ENCODE data around the gene SDHAF4. TPM values are rescaled to one million over a fixed set of nuclear protein-coding genes. Genes with fewer than 3 reads are reported as not detected.

SDHAF4 gene
- total and polyA plus RNA-seq, 2 of the 13 experiments (the other 11 are each of a cell fraction or from before 2014, with no cell fraction given), result 7.5 to 10.8 TPM

GRCh38 chr6:70592391-70593117 is 25.8 kb downstream of the SDHAF4 start (continued):
- TF ChIP-seq, protein P1, sequence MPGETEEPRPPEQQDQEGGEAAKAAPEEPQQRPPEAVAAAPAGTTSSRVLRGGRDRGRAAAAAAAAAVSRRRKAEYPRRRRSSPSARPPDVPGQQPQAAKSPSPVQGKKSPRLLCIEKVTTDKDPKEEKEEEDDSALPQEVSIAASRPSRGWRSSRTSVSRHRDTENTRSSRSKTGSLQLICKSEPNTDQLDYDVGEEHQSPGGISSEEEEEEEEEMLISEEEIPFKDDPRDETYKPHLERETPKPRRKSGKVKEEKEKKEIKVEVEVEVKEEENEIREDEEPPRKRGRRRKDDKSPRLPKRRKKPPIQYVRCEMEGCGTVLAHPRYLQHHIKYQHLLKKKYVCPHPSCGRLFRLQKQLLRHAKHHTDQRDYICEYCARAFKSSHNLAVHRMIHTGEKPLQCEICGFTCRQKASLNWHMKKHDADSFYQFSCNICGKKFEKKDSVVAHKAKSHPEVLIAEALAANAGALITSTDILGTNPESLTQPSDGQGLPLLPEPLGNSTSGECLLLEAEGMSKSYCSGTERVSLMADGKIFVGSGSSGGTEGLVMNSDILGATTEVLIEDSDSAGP (CRISPR knock-in tag; IDR thresholded peaks at IDR 0.05; ENCODE audit: borderline replicate concordance), result peak; percentile 98
- TF ChIP-seq, protein P2, sequence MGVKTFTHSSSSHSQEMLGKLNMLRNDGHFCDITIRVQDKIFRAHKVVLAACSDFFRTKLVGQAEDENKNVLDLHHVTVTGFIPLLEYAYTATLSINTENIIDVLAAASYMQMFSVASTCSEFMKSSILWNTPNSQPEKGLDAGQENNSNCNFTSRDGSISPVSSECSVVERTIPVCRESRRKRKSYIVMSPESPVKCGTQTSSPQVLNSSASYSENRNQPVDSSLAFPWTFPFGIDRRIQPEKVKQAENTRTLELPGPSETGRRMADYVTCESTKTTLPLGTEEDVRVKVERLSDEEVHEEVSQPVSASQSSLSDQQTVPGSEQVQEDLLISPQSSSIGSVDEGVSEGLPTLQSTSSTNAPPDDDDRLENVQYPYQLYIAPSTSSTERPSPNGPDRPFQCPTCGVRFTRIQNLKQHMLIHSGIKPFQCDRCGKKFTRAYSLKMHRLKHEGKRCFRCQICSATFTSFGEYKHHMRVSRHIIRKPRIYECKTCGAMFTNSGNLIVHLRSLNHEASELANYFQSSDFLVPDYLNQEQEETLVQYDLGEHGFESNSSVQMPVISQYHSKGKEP (CRISPR knock-in tag; IDR thresholded peaks at IDR 0.05), result no peak

DNA sequence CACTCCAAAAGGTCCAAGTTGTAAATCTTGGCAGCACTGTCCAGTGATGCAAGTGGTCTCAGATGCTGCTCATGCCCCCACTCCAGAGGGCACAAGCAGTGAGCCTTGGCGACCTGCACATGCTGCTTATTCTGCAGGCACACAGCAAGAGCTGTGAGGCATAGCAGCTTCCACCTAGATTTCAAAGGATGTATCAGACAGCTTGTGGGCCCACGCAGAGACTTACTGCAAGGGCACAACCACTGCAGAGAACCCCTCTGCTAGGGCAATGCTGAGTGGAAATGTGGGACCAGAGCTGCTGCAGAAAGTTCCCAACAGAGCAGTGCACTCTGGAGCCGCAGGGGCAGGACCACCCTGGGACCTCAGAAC is 26.4 kb downstream of the SDHAF4 start:
- in situ Hi-C loops (cut with HindIII; ENCODE audit: extremely low pct_ligation_motif_present, low pct_unique_long_range_greater_than_20kb), result no loop called here
- Histone ChIP-seq H3K79me2 (ENCODE audit: insufficient read depth, low read length) (no peaks in the 10 kb centered on the region), H3K9ac (ENCODE audit: insufficient read depth, low read depth, low read length) (no peak overlapping the region), H3K36me3 (replicated peaks in 1 of 2; ENCODE audit: control insufficient read depth in 1 of 2, insufficient read depth in 2 of 2, low read length in 2 of 2) (no peaks in the 10 kb centered on the region; a peak in 1 of 5 replicates), H4K20me1 (ENCODE audit: insufficient read depth, low read length) (no peaks in the 10 kb centered on the region), H2AFZ (ENCODE audit: low read length) (no peak overlapping the region), H3K4me1 (ENCODE audit: insufficient read depth, low read length) (peaks cover 15% of the 10 kb centered on the region), H3K9me3 (ENCODE audit: low read length) (no peaks in the 10 kb centered on the region), H3K4me2 (ENCODE audit: low read depth, low read length) (no peak overlapping the region), H3K27ac (ENCODE audit: extremely low read length, insufficient read depth, low read length) (no peak overlapping the region), H3K27me3 (ENCODE audit: control insufficient read depth in 1 of 2, insufficient read depth in 2 of 2, low read length in 2 of 2) (no peaks in the 10 kb centered on the region), H3K4me3 (replicated peaks in 1 of 3; ENCODE audit: insufficient read depth in 1 of 3, low read depth in 2 of 3, low read length in 3 of 3) (no peak overlapping the region)
- no peak for FAIRE-seq
- 100% methylated on average over 2 of the region's 3 CpGs for WGBS (ENCODE audit: low lambda C conversion rate)
- no TSS peak for BruUV-seq (replicated peaks)
- ChIA-PET POLR2A (no interaction called here), CTCF (ENCODE audit: low intra/inter-chr PET ratio, low total read pairs) (no interaction called here)
- peak; percentile 36; the same call in 1 of the 3 replicates for ATAC-seq
- no peak for DNase-seq (ENCODE audit: low spot score)
- intact Hi-C loops (cut with micrococcal nuclease; ENCODE audit: unreplicated experiment), result no loop called here
- TF ChIP-seq, protein P1 (CRISPR knock-in tag; IDR thresholded peaks at IDR 0.05; ENCODE audit: borderline replicate concordance), result peak; percentile 82; the same call in 1 of the 2 replicates
- TF ChIP-seq GPBP1L1 (CRISPR knock-in tag; IDR thresholded peaks at IDR 0.05), result no peak
- no peak for TF ChIP-seq SKI (IDR thresholded peaks at IDR 0.05; ENCODE audit: partially characterized antibody)
- no peak for TF ChIP-seq SAFB2 (CRISPR knock-in tag; IDR thresholded peaks at IDR 0.05; ENCODE audit: borderline replicate concordance, low read depth)
- TF ChIP-seq ZNF44 (CRISPR knock-in tag; IDR thresholded peaks at IDR 0.05), result no peak
- no peak for TF ChIP-seq THYN1 (CRISPR knock-in tag; IDR thresholded peaks at IDR 0.05; ENCODE audit: borderline replicate concordance, low read depth)
- no peak for TF ChIP-seq BRF2 (CRISPR knock-in tag; IDR thresholded peaks at IDR 0.05)
- no peak for TF ChIP-seq ZNF225 (CRISPR knock-in tag; IDR thresholded peaks at IDR 0.05)

Data from HepG2 (cell line).